ENCODE measurements around the gene SLC34A3.

SLC34A3 gene

GRCh38 chr9:137266585-137267453 lies 36.1 kb downstream of the SLC34A3 start:
- no peak for DNase-seq (ENCODE audit: low read depth)
- TF ChIP-seq, protein P1, sequence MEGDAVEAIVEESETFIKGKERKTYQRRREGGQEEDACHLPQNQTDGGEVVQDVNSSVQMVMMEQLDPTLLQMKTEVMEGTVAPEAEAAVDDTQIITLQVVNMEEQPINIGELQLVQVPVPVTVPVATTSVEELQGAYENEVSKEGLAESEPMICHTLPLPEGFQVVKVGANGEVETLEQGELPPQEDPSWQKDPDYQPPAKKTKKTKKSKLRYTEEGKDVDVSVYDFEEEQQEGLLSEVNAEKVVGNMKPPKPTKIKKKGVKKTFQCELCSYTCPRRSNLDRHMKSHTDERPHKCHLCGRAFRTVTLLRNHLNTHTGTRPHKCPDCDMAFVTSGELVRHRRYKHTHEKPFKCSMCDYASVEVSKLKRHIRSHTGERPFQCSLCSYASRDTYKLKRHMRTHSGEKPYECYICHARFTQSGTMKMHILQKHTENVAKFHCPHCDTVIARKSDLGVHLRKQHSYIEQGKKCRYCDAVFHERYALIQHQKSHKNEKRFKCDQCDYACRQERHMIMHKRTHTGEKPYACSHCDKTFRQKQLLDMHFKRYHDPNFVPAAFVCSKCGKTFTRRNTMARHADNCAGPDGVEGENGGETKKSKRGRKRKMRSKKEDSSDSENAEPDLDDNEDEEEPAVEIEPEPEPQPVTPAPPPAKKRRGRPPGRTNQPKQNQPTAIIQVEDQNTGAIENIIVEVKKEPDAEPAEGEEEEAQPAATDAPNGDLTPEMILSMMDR (IDR thresholded peaks at IDR 0.05; ENCODE audit: low read depth, low read length, missing control alignments) = no peak
- no peak overlapping the region for H3K4me3 ChIP-seq (ENCODE audit: low read depth, low read length)

DNA sequence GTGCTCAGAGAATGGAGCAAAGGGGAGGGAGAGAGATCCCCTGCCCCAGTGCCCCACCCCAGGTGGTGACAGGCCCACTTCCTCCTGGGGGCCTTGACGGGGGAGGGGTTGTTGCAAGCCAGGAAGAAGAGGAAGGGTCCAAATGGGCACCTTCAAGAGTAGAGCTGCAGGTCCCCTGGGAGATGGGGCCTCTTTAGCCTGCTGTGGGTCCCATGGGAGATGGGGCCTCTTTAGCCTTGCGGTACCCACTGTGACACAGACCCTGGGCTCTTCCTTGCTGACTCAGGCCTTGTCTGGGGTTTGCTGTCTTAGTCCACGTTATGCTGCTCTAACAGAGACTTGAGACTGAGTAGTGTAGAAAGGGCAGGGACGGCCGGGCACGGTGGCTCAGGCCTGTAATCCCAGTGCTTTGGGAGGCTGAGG lies 37.2 kb downstream of the SLC34A3 start:
- no peak overlapping the region for H3K4me3 ChIP-seq (ENCODE audit: low read depth, low read length)
- no peak for DNase-seq (ENCODE audit: low read depth)
- TF ChIP-seq, protein P1 (IDR thresholded peaks at IDR 0.05; ENCODE audit: low read depth, low read length, missing control alignments) = no peak

DNA sequence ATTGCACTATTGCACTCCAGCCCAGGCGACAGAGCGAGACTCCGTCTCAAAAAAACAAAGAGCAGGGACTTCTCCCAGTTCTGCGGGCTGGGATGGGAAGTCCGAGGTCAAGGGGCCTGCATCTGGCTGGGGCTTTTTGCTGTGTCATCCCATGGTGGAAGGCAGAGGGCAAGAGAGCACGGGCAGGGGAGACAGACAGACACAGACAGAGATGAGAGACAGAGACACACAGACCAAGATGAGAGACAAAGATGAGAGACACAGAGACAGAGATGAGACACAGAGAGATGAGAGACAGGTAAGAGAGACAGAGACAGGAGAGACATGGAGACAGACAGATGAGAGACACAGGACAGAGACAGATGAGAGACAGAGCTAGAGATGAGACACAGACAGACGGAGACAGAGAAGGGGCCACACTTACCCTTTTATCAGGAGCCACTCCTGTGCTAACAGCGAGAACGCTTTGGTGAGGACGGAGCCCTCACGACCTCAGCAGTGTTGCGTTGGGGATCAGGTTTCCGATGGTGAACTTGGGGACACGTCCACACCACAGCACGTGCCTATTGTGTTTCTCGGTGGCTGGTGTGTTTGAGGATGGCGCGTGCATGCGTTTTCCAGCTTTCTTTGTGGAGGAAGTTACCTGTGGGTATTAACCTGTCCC lies 38.0 kb downstream of the SLC34A3 start:
- no peak for DNase-seq (ENCODE audit: low read depth)
- TF ChIP-seq, protein P1 (IDR thresholded peaks at IDR 0.05; ENCODE audit: low read depth, low read length, missing control alignments) = no peak
- peak overlapping the region; percentile 13 for H3K4me3 ChIP-seq (ENCODE audit: low read depth, low read length)

- peak overlapping the region; percentile 13 for H3K4me3 ChIP-seq (ENCODE audit: low read depth, low read length)
- TF ChIP-seq, protein P1 (IDR thresholded peaks at IDR 0.05; ENCODE audit: low read depth, low read length, missing control alignments) = no peak
- DNase-seq (ENCODE audit: low read depth) = peak; percentile 48
Observed at GRCh38 chr9:137269231-137269772, 38.6 kb downstream of the SLC34A3 start.

GRCh38 chr9:137270929-137271695 lies 40.4 kb downstream of the SLC34A3 start:
- no peak for DNase-seq (ENCODE audit: low read depth)
- H3K4me3 ChIP-seq (ENCODE audit: low read depth, low read length) = no peak overlapping the region
- TF ChIP-seq, protein P1 (IDR thresholded peaks at IDR 0.05; ENCODE audit: low read depth, low read length, missing control alignments) = no peak

DNA sequence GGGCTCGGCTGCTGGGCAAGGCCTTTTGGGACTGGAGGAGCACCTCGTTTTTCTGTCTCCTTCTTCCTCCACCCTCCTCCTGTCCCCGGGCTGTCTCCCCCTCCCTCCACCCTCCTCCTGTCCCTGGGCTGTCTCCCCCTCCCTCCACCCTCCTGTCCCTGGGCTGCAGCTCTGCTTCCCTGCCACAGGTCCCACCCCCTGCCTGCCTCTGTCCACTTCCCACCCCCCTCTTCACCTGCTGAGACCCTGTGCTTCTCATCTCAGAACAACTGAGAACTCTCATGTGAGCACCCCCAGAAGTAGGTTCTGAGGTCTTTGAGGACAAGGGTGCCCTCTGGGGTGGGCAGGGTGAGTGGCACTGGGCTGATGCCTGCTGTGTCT lies 41.0 kb downstream of the SLC34A3 start:
- DNase-seq (ENCODE audit: low read depth) = no peak
- H3K4me3 ChIP-seq (ENCODE audit: low read depth, low read length) = no peak overlapping the region
- TF ChIP-seq, protein P1 (IDR thresholded peaks at IDR 0.05; ENCODE audit: low read depth, low read length, missing control alignments) = no peak

Data from GM12864 (cell line).